HG03432 (cell line): ENCODE data around the gene SHMT2.

Experiments
- ATAC-seq: cut with Tn5 transposase; IDR thresholded peaks from one replicate; pipeline ENCODE4 v1.9.1; 2021; ENCODE audit warnings: mild to moderate bottlenecking, moderate library complexity; ENCODE audit not compliant: unreplicated experiment

Gene SHMT2

DNA sequence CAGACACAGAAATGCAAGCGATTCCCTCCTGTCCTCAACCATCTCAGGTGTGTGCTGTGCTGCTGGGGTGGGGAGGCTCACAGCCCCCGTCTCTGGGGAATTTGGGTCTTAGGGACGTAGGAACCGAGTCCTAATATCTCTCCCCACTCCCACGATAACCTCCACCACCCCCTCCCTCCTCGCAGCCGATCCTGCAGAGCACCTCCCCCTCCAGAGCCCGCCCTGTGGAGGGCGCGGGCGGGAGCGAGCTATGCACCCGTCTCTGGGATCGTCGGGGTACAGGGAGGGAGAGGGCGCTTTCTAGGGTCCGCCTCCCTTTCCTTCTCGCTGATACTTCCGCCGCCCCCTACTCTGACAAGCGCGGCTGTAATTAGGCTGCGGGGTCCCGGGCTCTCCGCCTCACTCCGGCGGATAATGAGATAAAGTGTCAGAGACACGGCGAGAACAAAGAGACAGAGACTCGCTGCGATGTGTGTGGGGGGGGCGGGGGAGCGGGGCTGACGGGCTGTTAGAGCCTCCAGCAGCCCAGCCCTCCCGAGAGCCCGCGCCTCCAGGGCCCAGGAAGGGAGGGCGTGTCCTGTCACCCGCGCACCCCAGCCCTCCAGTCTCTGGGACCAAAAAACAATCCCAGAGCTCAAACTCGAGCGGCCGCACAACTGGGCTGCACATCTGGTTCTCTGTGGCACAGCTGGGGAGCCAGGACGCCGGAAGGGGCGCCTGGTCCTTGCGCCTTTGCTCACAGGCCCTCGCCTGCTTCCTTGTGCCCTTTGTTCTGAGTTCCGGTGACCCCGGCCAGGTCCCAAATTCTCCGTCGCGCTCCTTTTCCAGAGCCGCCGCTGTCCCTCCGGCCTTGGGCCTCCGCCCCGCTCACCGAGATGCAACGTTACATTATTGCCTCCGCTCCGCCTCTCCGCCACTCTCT is 8.7 kb downstream of the SHMT2 start:
- ATAC-seq: no peak

DNA sequence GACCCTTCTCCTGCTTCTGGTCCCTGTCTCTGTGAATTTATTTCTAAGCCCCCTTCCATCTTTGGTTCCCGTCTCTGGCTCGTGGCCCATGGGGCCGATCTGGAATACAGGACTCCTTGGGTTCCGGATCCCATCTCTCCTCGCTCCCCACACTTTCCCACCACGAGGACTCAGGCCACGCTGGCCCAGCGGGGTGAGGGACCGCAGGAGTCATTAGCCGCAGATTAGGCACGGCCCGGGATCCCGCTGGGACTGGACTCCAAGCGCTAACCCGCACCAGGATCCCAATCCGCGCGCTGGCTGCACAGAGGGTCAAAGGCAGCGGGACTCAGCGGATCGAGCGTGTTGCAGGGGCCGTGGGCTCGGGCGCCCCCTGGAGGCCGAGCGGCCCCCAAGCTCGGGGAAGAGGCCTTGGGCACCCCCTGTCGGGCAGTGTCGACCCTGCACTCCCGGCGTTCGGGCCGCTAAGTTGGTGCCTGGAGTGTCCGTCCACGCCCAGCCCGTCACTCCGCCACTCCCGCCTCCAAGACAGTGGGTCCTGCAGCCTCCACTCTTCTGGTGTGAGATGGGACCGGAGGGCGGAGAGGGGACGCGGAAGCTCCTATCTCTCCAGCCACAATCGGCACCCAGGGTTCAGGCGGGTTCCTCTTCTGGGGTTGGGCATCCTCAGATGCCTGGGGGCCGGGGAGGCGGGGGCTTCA is 9.5 kb downstream of the SHMT2 start:
- peak; percentile 55 for ATAC-seq

DNA sequence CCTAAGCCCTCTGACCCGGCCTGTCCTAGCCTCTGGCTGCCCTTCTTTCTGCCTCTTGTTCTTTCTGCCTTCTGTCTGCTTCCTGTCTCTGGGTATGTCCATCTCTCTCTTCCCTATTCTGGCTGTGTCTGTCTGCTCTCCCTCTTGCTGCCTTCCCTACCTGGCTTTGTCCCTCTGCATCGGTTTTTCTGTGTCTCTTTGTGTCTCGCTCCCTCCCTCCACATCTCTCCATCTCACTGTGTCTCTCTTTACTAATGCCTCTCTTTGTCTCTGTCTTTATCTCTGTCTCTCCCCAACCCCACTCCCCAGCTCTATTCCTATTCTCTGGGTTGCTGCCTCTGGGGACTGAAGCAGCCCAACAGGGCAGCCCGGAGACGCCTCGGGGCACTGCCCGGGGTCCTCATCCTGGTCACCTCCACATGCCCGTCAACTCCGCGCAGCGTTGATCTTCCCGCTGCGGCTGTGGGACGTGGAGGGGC is 10.1 kb downstream of the SHMT2 start:
- no peak for ATAC-seq

DNA sequence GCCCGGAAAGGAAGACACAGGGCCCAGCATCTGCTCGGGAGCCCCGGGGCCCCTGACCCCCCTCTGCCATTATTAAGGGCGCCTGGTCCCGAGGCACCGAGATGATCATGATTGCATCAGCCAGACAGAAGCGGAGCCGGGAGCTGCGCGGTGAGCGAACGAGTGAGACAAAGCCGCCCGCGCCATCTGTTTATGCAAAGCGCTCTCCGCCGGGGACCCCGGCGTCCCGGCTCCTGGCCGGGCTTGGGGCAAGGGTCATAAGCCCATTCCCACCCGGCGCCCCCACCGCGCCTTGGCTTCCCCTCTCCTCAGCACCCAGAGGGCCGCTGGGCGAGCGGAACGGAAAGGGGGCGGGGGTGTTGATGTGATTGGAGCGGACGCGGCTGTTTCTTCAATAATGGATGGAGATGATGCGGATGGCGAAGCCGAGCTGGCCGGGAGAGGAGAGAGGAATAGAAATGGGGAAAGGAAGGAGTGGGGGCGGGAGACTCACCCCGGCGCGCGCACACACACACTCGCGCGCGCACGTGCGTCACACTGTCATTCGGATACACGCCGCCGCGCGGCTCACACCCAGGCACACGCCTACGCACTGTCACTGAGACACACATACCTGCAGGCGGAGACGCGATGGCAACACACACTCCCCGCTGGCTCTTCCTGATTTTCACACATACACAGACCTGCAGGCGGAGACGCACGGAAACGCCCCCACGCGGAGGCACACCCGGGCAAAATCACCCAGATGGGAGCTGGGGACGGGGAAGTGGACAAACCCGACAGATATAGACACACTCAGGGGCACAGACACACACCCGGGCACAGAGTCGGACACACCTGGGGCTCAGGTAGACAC is 10.8 kb downstream of the SHMT2 start:
- peak; percentile 17 for ATAC-seq

DNA sequence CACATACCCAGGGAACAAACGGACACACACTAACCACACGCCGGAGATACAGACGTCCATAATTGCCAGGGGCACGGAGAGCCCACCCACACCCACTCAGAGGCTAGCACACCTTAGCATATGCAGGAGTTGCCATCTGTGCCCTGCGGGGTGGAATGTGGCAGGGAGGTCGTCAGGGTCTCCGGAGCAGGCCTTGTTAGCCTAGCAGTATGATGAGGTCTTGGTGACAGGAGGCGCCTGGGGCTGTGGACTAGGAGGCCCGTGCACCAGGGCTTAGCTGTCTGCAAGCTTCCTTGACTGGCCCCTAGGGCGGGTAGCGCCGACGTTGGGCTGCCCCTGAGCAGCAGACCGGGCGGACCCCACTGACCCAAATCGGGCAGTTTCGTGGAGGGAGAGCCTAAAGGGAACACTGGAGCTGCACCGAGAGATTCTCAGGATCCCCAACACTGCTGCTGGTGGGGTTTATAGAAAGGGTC is 11.5 kb downstream of the SHMT2 start:
- ATAC-seq: no peak

DNA sequence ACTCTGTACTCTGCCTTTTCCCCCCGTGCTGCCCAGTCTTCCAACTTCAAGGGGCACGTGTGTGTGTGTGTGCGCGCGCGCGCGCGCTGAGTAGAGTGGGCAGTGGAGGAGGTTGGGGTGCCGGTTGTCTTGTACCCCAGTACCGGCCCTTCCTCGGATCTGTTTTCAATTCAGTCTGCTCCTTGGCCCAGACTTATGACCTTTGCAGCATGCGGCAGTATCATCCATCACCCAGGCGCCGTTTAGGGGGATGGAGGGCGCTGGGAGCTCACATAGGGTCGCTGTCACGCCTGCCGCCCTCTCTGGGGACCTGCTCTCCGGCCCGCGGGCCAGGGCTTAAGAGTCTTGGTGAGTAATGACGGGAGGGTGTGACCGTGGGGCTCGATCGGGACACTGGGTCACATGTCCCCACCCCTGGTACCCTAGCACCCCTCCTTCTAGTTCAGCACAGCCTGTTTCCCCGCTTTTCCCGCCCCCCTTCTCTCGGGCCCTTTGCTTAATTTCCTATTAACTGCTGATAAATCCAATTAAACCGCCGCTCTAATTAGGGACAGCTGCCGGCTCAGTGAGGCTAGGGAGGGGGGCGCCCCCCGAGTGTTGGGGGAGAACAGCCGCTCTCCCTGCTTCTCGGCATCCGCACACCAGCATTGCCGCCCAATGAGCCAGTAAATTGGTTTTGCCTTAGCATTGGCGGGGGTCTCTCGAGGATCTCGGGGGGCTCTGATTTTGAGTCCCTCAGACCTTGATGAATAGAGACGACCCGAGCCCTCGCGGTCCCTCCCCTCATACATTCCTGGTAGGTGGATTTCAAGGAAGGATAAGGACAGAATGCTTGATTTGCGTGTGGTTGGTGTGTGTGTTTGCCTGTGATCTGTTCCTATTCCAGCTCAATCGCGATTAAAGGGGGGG is 12.1 kb downstream of the SHMT2 start:
- no peak for ATAC-seq

DNA sequence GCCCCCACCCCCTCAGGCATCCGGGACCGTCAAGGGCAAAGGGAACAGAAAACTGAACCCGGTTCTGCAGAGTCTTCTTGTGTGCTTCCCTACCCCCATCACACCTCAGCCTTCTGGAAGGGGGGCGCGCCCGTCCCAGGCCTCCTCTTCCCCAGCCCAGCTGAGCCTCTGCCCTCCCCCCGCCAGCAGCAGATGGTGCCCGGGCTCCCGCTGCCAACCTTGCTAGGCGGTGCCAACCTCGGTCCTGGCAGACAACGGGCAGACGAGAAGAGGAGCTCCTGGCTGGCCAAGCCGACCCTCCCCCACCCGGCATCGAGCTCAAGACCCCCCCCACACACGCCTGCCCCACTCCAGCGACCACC is 12.8 kb downstream of the SHMT2 start:
- no peak for ATAC-seq

DNA sequence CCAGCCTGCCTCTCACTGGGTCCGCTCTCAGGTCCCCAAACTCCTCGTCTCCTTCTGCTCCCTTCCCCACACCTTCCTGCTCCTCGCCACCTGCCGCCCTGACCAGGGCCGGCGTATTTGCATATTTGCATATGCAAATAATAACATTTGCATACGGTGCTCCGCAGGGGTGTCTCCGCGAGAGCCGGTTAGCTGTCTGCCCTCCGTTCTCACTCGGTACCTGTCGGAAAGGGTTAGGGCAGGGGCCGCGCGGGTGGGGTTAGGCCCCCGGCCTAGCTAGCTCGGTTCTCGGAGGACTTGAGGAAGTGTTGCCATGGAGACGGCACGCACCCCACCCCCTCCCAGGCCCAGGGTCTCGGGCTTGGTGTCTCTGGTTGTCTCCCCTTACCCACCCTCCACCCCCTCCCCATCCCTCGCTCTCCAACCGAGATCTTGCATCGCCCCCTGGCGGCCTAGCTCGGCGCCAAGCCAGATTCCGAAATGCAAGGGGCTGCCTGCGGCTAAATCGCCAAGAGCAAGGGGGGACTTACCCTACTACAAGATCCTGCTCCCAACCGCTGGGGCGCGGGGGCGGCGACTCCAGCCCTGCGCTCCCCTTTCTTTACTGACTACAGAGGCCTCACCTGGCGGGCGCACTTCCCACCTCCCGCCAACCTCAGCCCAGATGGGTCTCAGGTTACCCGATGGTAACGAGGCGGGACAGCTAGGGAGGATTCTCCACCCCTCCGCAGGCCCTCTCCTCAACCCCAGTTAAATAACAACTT is 13.4 kb downstream of the SHMT2 start:
- peak; percentile 29 for ATAC-seq

DNA sequence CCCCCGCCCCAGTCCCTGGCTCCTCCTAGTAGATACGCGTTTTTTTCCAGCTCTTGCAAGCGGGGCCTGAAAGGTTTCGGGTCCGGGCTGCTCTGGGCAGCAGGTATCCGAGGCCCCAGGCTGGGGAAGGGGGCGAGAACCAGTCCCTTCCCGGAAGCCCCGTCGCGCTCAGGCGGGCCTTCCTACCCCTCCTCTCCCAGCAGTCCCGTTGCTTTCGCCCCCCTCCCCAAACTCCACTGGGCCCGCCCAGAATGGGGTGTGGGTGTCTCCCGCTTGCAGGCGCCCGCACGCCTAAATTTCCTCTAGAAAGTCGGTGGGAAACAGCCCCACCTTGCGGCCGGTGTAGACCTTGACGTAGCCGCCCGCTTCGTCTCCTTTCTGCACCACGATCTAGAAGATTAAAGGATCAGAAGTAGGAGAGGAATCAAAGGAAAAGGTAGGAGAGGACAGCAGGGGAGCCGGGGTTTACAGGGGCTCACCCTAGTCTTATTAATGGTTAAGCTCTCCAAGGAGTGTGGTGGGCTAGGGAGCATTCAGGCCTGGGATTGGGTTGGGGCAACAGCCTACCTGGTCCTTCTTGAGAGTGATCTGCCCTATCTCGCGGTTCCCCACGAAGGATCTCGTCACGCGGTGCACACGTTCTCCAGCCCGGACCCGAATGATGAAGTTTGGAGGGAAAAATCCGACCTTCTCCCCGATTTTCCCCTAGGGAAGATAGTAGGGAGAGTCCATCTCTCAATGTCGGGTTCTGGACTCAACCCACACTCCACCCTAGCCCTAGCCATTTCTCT is 14.2 kb downstream of the SHMT2 start:
- no peak for ATAC-seq

DNA sequence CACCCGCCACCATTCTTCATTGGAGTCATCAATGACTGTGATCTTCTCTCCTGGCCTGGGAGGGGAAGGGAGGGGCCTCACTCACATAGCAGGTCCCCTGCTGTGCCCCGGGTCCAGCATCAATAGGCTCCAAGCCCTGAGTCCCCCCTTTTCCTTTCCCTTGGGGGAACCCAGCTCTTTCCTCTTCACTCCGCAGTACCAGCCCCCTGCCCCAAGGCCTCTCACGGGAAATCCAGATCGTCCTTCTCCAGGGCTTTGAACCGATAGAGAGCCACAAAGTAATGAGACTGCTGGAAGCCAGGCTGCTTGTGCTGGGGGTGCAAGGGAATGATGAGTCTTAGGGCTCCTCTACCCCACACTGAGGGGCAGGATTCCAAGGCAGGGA is 14.8 kb downstream of the SHMT2 start:
- ATAC-seq: no peak

DNA sequence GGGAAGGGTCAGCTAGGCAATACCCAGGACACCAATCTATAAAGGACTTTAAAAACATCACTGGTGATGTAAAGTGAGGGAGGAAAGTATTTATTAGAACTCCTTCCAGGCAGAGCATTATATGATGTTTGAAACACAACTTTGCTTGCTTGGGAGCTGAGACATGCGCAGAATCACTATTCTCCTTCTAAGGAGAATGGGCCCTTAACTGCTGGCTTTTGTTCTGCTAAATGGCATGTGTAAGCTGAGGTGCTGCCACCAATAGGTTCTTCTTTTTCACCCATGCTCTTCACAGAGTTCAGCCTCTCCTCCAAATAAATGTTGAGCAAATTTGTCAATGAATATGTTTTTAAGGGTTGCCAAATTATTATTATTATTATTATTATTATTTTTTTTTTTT is 17.5 kb downstream of the SHMT2 start:
- ATAC-seq: no peak

DNA sequence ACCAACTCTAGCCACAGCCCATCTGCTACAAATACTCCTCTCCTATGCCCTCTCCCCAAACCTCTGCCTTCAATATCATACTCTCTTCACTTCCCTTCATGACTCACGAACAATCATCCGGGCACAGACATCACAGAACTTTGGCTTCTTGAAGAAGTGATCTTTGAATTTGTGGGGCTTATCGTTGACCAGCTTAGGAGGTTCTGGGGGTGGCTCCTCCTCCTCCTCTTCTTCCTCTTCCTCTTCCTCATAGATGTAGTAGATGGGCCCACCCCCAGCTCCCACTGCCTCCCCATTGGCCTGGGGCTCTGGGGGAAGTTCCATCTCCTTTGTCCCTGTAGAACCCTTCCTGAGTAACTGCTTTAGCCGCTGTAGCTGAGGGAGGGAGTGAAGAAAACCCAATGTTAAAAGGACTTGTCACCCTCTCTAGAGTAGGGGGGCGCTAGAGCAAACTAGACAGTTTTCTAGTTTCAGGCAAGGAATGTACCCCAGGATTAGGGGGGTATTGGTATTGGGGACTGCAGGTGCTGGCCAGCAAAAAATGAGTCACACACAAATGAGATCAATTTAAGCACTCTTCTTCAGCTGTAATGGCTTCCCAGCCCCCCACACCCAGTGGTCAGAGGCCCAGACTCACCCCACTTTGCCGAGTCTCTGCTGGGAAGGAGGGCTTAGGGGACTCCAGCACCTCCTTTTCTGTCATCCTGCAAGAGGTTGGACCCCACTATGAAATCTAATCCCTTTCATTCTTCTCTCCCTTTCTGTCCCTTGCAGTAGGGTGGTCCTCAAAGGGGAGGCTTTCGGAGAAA is 19.6 kb downstream of the SHMT2 start:
- ATAC-seq: no peak

DNA sequence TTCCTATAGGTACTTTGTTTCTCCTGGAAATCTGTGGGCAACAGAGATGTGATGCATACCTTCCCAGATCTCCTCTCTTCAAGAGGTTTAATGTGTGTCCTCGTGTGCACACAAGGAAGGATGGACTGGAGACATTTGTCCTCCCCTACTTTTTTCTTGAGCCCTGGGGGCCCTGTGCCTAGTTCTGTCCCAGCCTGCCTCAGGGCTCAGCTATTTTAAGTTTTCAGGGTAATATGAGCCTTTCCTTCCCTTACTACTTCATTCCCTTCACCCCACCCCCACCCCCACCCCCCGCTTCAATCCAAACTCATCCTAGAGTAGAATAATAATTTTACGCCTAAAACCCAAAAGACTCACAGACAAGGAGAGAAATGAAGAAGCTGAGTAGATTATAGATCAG is 21.0 kb downstream of the SHMT2 start:
- ATAC-seq: no peak

DNA sequence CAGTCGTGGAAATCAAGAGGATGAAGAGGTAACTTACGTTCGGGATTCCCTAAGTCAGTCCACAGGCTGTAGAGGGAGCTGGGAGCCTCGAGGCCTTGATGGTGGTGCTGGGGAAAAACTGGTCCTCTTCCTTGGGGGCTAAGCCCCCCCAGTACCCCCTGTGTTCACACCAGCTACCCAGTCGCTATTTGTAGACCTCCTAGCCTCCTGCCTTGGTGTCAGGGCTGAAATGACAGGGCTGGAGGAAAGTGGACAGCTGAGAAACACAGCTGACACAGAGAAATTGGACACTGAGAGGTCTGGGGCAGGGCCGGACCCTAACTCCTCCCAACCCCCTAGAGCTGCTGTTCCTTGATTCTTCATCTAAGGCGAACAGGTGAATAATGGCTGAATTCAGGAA is 21.4 kb downstream of the SHMT2 start, which contains the start of gene STAC3:
Gene STAC3 (minus strand): TSS at position 232 of the 400 bp plus-strand sequence. CDS start 1,551 bp downstream, outside the sequence.
- ATAC-seq: no peak

DNA sequence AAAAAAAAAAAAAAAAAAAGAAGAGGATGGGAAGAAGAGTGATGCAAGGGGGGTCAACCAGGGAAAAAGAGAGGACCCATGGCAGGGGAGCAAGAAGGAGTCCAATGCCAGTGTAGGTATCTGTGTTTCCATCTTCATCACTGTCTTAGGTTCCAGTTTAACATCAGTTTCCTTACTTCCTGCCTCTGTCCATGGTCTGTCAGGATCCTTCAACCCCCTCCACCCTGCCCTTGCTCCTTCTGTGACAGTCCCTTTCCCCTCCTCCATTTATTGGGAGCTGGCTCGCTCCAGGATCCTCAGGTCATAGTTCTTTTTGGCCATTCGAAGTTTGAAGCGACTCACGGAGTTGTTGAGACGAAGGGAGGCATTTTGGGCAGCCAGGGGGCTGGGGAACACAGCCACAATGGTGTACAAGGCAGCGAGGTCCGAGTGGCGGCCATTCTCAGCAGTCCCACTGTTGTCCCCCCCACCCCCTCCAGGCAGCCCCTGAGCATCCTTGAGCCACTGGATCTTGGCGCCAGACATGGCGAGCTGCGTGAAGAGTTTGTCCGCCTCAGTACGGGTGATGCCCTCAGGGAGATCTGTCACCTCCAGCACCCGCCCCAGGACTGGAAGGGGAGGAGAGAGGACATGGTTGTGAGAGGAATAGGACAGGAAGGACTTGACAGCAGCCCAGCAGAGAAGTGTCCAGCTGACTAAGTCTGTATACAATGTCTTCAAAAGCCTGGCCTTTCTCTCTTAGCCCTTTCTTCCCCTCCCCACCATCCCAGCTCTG is 25.2 kb downstream of the SHMT2 start:
- ATAC-seq: no peak

DNA sequence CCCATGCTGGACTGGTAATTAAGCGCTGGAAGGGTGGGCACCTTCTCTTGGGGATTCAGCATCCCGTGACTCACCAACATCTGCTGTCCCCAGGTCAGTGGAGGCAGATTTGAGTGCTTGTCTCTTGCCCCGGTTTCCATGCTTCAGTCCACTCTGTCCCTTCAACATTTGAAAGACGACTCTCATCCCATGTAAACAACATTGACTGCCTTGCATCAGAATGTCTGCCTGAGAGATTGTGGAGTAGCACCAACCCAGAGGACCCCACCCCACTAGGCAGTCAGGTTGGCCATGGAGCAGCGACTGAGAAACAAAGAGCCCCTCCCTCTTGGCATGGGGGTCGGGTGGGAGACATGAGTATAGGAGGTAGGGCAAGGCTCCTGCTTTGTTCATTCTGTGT is 26.4 kb downstream of the SHMT2 start:
- ATAC-seq: no peak
